OCI-M1 (cell line): ENCODE data around the gene NPAS3.

Source experiments
- DNase-seq: peaks from one replicate; lab custom pipeline; 2025; lab: John Stamatoyannopoulos, UW

The NPAS3 gene

DNA sequence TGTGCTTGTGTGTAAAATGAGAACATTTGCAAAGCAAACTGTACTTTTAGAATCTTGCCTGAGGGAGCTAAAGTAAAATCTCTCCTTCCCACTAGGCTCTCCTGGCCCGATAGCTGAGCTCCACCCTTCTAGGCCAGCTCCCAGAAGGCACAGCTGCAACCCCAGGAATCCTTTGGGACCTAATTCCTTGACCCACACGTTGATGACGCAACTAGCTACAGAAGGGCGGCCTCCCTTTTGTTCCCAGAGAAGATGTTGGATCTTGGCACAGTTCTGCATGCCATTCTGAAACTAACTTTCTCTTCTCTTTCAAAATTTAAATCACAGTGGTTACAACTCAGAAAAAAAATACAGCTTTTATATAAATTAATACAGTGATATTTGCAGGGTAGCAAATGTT is 744.1 kb downstream of the NPAS3 start:
- no peak for DNase-seq

DNA sequence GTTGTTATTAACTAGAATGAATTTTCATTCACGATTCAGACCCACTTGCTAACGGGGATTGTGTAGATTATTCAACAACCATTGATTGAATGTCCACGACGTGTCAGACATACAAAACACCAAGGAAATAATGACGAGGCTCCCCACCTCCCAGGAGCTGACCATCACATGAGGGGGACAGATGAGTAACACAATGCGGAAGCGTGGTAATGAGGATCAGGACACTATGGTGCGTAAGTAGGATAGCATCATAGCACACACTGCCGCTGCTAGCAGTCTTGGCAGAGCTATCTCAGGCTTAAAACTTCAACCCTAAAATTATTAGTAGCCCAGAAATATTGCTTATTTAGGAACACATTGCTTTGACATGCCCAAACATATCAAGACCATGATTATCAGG is 746.3 kb downstream of the NPAS3 start:
- DNase-seq = no peak

DNA sequence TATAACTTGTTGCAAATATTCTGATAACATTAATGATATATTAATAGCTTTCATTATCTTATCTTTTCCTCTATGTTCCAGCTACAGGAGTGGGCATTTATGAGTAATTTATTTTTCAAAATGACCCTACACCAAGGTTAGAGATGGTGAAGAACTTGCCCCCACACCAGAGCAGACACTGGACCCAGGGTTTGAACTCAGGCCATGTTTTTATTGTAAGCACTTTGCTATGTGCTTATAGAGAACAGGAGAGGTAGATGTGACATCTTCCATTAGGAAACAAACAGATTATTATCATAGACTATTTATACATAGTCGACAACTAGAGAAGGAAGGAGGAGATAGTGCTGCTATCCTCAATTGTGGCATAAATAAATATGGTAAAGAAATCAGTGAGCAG is 747.0 kb downstream of the NPAS3 start:
- no peak for DNase-seq

DNA sequence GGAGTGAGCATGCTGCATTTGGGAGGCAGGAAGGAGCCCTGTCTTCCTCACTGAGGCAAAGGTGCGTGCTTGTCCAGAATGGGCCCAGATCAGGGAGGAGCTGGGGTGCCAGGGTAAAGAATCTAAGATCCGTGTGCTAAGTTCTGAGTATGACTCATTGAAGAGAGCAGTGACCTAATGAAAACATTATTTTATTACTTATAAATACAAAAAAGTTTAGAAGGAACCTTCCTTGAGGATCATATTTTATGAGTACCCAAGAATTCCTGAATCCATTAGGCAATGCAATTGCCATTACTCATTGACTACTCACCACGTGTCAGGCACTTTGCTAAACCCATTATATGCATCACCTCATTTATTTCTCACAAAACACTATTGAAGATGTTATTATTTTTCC is 747.5 kb downstream of the NPAS3 start:
- no peak for DNase-seq

DNA sequence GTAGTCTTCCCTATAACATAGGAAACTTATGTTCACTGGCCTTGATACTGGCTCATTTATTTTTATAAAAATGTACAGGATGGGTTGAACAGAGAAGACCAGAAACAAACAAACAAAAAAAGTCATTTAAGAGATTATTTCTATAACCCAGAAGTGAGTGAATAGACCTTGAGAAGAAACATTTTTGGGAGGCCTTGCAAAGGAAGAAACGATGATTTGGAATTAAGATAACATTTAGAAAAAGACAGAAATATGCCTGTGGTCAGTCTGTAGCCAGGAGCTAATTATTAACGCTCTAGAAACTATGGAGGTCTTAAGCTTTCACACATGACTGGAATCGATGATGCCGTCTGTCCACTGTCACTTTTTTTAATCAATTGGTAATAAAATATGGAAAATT is 748.2 kb downstream of the NPAS3 start:
- no peak for DNase-seq

DNA sequence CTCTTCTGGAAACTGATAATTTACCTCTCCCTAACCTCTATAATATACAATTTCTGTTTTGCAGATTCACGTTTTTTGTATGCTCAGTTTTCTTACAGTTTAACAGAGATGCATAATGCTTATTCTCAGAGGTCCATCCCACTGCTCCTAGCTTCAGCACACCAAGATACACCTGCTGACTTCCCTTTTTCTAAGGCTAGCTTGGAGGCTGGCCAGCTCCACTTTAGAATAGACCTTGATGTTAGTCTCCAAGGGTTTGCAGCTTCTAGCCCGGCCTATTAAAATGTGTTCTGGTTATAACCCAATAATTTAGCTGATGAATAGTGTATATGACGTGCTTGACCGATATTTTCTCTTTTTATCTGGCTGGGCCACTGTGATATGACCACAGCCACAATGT is 751.0 kb downstream of the NPAS3 start:
- DNase-seq = no peak

DNA sequence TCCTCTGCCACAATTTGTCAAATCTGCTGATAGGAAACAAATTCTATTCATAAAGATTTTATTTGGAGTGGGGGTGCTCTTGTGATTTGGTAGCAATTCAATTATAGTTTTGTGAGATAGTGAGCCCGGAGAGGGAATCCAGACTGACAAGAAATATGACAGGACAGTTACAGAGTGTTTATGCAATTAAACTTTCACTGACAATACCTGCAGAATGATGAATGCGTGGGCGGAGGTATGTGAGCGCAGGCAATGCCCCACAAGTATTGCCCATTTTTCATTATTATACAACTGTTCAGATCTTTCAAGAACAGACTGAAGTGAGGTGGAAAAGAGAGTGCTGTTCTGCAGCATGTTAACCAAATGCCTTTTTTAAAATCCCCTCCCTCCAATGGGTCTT is 753.2 kb downstream of the NPAS3 start:
- DNase-seq = no peak

DNA sequence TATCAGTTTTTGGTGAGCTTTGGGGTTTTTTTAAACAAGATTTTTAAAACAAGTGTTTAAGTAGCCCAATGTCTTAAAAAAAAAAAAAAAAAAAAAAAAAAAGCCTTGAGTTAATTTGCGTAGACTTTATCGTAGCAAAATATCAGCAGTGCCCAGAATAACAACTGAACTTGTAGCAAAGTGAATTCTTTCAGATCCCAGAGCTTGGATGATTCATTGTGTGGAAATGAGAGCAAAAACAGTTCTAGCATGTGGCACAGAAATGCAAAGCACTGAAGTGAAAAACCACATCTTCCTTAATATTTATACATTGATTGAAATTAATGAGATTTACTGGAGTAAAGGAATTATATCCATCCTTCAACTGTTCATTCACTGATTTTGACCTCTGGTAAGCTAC is 754.1 kb downstream of the NPAS3 start:
- DNase-seq = no peak

DNA sequence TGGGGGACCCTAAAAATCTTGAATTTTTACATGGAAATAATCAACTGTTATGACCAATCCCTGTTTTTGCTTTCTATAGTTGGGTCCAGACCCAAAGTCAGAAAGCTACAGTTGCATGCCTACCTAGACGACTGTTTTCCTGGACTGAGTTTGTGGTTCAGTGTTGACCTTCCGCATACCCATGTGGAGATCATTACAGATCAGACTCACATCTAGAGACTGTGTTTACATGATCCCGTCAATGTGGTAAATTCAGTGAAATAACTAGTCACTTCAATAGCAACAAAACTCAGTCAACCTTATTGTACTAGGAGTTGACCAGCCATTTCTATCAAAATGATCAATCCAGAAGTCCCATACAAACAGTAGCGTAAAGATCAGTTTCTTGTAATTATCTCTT is 754.6 kb downstream of the NPAS3 start:
- no peak for DNase-seq

DNA sequence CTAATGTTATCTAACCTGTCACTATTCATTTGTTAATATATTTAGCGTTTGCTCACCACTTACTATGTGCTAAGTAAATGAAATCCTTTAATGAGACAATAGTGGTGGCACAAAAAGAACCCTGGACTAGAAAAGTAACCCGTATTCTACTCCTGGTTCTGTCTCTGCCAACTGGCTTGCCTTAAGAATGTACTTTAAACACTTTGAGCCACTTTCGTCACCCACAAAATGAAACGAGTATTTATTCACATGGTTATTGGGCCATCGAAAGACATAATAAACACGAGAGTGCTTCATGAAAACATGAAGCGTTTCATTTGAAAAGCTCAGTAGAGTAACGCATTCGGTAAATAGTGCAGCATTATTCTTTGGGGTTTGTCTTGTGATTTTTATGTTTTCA is 757.5 kb downstream of the NPAS3 start:
- DNase-seq = no peak

DNA sequence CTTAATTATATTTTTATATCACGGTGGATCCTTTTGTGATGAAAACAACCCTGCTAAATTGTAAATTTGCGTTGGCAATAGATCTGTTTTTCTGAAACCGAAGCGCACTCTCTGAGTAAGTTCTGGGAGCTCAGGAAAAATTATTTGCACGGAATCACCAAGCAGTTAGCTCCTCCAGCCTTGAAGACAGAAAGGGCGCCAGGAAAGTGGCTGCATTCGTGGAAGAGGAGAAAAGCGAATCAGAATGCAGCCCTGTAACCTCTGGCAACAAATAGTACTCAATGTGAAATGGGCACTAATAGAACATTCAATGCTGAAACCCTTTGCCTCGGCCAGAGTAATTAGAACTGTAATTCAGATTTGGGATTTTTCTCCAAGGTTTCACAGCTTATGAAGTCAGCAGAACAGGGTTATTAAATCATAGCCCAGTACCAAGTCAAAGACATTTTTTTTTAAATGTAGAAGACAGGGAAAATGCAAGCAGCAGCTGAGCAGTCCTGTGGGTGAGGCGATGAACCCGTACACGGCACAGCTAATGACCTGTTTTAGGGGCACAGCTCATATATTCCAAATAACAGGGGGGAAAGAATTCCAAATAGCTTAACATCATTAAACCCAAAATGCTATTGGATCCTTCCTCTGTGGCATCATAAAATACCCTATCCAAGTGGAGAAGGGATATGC is 760.8 kb downstream of the NPAS3 start:
- no peak for DNase-seq

DNA sequence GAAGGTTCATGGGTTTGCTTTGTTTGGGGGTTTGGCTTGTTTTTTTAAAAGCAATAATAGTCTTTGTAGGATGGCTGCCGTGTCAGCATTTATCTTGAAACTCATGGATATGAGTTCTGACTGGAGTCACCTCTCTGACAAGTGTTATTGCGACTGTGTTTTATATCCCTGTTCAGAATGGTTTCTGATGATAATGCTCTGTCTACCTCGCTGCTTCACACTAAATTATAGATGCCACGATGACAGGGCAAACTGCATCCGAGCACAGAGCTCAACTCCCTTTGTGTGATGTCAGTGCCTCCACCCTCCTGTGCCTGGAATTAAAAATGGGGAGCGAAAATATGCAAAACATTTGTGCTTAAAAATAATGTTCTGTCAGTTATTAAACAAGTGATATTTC is 761.4 kb downstream of the NPAS3 start:
- no peak for DNase-seq

DNA sequence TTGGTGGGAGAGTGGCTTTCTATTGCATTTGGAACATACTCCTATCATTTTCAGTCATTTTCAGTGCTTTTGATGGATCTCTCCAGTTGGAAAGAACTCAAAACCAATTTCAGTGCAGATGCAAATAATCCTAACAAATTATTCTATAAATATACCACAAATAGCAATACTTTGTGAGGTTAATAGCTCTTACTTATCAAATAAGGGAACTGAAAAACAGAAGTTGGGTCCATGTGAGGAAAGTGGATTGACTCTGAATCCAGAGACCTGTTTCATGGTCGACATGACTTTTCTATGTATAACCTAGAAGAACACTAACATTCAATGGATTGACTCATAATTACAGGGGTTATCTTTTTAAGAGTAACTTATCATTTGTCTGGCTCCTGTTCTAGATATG is 763.6 kb downstream of the NPAS3 start:
- no peak for DNase-seq

DNA sequence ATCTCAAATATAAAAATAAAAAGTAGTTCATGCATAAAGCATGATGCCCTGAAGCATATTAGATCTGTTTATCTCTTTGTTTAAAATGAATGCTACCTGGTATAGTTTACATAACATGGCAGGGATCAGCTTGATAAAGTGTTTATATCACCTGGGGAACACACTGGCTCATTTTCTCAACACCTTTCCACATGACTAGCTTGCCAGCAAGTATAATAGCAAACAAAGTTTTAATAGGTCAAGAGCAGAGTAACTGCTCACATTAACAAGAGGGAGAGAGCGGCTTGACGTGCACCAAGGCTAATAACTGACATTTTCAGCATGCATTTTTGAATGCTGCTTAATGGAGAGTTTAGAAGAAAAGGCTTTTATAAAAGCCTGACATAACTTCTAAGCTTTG is 765.8 kb downstream of the NPAS3 start:
- DNase-seq = no peak

DNA sequence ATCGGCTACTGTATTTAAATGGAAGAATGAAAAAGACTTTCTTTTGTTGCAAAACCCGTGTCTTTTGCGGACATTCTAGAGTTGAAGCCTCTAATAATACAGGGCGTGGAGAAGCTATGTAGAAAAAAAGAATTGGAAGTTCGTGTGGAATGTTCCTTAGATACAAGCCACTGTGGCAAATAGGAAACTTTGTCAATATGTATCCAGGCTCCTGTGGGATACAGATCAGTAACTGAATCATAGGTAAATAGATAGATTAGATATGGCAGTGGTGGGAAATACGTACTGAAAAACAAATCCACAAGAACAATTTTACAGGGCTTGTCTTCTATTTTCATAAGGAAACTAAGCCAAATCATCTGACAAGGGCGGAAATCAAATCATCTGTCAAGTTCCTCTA is 766.8 kb downstream of the NPAS3 start:
- no peak for DNase-seq

DNA sequence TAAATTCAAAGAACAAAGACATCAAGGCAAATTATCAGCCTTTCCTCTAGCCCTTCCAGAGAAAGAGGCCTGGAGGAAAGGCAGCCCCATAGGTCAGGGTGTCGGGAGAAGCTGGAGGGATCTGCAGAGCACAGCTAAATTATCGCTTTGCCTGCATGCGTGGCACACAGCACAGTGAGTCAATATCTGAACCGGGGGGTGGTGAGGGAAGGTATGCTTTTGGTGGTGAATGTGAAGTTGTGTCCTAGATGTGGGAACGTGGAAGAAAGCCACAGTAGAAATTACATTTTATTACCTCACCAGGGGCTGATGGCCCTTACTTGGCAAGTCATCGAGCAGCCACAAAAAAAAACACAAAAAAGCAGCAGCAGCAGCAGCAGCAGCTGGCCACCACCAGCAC is 769.0 kb downstream of the NPAS3 start:
- no peak for DNase-seq

DNA sequence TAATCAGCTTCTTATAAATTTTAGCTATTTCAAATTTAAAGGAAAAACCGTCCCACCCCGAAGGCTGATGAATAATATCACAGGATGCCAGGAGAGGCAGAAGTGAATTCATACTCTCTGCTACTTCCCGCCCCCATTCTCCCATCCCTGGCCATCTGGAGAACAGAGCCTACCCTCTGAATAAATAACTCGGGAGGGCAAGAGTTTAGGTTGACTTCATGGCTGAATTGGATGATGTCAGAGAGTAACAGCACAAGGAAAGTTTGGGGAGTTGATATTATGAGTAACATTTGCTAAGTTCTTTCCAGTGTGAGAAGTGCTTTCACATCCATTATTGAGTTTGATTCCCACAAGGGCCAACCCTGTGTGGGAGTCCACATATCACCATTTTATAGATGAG is 770.6 kb downstream of the NPAS3 start:
- DNase-seq = no peak

DNA sequence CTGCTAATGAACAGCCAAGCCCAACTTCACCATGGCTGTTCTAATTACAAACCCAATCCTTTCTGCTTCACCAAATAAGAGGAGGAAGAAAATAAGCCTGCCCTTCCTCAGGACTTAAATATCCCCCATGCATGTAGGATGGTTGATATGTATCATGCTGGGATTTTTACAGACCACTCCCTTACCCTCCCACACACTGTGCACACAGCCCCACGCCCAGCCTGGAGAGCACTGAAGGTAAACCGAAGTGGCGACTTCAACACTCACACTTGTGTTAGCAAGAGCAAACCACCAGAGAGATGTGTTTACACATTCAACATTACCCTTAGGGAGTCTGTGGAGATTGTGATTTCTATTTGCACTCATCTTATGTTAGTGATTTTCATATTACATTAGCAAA is 771.0 kb downstream of the NPAS3 start:
- no peak for DNase-seq

DNA sequence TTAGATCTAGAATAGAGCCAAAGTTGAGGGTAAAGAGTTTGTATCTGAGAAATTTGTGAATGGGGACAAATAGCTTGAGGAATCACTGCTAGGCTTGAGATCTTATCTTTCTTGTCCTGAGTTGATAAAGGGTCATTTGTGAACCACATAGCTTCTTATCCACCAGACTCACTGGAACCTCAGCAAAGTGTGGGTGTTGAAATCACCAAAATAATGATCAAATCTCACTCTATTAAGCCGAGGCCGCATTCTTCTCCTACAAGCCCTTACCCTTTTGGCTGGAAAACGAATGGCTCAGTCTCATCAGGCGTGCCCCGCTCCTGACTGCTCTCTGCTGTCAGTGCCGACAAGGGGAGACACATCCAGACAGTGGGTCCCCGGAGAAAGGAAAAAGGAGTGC is 771.6 kb downstream of the NPAS3 start:
- DNase-seq = no peak

DNA sequence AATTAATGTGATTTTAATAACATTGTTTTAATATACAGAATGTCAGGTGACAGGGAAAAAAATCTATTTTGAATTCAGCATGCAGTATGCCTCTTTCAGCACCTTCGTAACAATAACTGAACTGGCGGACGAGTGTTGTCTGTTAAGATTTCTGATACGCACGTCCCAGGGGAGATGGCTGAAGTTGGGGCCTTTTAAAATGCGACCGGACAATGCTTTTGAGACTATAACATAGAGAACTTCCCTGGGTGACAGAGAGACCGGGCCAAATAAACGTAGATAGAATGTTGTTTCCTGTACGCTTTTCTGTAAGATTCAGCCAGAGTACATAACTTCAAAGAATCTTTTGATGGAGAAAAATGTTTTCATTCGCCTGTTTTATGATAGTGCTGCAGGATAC is 772.5 kb downstream of the NPAS3 start:
- DNase-seq = no peak

DNA sequence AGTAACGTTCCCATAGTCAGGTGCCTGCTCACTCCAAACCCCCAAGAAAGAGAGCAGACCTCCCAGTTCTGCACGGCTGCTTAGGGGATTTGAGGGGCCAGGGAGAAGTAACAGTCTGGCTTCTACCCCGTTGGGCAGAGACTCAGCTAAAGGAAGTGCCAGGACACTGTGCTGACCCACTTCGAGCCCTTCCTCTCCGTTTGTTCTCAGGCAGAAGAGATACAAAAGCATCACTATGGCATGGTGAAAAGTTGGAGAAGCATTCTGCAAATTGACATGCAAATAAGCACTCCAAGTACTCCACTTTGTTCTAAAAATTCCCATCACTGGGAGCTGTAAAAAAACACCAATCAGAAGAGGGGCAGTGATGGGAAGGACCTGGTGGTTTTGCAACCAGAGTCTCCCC is 773.1 kb downstream of the NPAS3 start:
- DNase-seq = no peak

DNA sequence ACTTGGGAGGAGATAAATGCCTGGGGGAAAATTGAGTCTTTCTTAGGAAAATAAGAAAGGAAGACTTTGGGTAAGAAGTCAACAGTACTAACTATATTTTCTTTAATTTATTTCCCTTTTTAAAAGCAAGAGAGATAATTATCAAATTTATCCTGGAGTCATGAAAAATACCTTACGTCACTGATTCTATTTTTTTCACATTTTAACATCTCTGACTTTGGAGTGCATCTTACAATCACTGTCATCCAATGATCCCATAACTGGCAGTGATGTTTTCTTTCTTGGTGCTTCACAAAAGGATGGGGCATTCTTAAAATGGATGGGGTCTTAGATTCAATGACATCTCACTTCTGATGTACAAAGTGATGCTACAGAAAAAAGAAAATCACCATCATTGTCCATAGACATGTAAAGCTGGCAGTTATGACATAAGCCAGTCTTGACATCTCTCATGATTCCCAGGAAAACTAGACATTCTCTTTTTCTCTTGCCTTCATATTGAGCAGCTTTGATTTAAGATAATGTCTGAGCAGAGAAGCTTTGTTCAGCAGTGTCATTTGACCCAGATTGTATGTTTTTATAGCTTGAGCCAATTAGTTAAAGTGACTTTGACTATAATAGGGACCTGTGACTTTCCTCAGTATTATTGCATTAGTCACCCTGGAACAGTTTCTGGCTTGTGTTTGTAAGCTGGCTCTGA is 776.0 kb downstream of the NPAS3 start:
- no peak for DNase-seq

DNA sequence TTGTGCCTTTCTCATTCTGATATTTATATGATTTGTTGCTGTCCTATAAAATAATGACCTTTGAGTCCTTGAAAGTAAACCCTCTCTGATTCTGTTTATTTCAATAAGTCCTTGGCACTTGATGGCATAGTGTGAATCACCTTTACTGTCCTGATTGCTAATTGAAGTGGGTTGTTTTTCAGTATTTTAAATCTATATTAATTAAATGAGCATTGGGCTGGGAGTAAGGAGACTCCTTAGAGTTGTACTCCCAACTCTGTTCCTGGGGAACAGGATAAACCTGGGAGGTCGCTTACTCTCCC is 776.5 kb downstream of the NPAS3 start:
- no peak for DNase-seq

DNA sequence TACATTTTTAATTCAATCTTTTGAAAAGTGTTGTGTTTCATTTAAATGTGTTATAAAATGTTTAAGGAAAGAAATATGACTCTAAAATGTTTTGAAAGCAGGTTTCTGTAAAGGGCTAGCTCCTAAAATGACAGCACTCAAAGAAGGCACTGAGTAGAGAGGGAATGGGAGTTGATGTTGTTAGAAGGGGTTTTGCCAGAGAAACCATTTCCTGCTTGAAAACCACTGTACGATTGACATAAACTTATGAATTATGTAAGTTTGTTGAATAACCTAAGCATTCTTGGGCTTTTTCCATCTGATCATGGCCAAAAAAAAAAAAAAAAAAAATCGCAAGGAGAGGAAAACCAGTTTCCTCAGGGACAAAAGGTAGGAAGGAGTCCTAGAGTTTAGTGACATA is 778.2 kb downstream of the NPAS3 start:
- DNase-seq = no peak
